Central memory CD4-positive, alpha-beta T cell (primary cell): ENCODE measurements around the gene TGFBR2.
A peak's percentile ranks its signal among the peaks of the same experiment; 100 is the strongest.
"Not testable (repeated sequence)": the region's sequence is repeated elsewhere in the genome, so short reads cannot be mapped to it uniquely, and the experiment has no call there.

Experiments
- DNase-seq: peaks from one replicate; pipeline ENCODE4 v3.0.0; 2022

The TGFBR2 gene

GRCh38 chr3:30620402-30621360 is 14.3 kb downstream of the TGFBR2 start:
- DNase-seq: no peak

GRCh38 chr3:30621576-30621975 is 15.2 kb downstream of the TGFBR2 start:
- no peak for DNase-seq

DNA sequence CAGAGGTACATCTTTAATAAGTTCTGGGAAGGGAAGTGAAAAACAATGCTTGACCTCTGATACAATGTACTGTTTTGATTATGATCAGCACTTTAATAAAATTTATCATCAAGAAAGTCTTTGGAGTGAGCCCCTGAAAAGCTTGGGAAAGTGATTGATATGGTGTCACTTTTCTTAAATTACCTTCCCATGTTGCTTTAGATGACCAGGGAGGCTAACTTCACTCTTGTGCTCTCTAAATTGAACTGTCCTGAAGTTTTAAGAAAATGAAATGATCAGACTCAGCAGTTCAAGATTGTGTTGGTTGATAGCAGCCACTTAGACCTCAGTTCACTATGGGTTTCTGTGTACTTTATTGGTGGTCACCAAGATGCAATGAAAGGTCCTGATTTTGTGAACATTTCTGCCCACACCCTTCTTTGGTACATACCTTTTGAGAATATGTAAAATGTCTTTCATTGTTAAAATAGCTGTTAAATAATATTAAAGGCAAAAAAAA is 15.7 kb downstream of the TGFBR2 start:
- no peak for DNase-seq

DNA sequence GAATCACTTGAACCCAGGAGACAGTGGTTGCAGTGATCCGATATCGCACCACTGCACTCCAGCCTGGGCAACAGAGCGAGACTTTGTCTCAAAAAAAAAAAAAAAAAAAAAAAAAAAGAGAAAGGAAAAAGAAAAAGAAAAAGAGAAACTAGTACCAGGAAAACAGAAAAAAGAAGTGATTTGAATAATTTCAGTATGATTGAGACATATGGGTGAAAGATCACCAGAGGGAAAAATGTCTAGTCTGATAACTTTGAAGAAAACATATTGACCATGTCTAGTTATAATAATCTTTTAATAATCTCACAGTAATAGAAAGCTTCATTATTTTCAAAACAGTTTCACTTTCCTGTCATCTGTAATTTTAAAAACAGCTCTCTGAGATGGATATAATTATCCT is 16.4 kb downstream of the TGFBR2 start:
- no peak for DNase-seq

- DNase-seq: no peak
Measured at GRCh38 chr3:30623351-30623750, 16.9 kb downstream of the TGFBR2 start.

- DNase-seq: not testable (repeated sequence)
Measured at GRCh38 chr3:30624480-30624879, 18.1 kb downstream of the TGFBR2 start.

GRCh38 chr3:30625541-30626438 is 19.4 kb downstream of the TGFBR2 start:
- DNase-seq: no peak

- DNase-seq: no peak
Measured at GRCh38 chr3:30626443-30627180, 20.2 kb downstream of the TGFBR2 start.

DNA sequence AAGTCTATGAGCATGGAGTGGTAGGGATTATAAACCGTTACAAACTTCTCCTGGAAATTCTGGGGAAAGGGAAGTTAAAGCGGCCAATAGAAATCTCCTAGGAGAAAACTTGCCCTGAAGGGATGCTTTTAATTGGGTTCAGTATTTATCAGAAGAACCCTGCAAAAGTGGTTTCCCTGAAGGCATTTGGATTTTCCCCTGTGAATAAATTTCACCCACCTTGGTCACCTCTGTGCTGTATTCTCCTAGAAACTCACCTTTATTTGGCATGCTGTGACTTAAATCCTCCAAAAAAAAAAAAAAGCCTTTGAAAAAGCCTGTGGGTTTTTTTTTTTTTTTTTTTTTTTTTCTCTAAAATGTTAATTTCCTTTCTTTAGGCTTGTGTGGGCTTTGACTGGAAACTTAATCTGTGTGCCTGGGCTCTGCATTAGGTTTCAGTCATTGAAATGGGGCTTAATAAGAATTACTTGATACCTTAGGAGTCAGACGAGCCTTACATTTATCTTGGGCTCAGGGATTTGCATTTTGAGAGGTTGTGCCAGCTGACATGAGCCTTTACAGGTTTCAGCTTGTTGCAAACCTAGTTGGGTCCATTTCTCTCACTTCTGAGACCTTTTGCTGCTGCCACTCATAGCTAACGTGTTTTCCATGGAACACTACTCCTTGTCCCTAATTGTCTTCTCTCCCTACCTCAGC is 22.0 kb downstream of the TGFBR2 start:
- no peak for DNase-seq

GRCh38 chr3:30628901-30629590 is 22.6 kb downstream of the TGFBR2 start:
- peak; percentile 33 for DNase-seq

GRCh38 chr3:30629746-30630145 is 23.3 kb downstream of the TGFBR2 start:
- no peak for DNase-seq

DNA sequence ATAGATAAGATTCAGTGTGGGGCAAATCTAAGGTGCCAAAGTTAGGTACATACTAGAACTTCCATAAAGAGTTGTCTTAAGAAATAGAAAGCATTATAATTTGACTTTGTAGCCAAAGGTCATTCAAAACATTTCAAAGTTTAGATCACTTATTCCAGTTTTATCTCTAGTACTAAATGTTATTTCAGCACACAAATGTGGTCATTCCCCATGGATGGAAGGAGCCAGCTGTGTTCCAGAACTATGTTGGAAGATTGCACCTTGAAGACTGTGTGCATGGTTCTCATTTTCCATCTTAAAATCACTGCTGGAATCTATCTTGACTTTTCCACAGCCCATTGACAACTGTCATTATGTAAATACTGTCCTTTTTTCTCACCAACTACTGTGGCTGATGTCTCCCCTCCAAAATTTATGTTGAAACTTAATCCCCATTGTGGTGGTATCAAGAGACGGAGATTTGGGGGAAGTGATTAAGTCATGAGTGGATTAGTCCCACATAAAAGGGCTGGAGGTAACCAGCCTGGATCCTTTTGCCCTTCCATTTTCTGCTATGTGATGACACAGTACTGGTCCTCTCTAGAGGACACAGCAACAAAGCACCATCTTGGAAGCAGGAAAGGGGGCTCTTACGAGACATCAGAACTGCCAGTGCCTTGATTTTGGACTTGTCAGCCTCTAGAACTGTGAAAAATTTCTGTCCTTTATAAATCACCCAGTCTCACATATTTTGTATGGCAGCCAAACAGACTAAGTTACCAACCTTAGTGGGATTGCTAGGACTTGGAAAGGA is 24.0 kb downstream of the TGFBR2 start:
- no peak for DNase-seq

DNA sequence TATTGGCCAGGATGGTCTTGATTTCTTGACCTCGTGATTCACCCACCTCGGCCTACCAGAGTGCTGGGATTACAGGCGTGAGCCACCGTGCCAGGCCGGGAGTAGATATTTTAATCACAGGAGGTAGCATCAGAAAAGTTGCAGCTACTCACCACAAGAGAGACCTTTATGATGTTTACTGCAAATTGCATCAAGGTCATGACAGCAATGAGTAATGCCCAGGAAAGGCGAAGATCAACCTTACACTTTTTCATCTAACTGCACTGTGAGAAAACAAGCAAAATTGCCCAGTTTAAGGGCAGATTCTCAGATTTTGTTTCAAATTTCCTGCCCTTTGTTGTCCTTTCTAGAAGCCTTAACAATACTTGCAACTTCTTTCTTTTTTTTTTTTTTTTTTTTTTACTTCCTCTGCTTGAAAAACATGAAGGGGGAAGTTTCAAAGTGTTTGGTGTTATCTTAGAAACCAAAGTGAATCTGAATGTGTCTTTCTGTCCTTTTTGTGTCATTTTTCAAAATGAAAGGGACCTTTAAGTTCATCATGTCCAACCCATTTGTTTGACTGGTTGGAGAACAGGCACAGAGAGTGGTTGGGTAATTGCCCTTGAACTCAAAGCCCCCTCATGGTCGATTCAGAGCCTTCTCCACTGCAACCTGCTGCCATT is 25.0 kb downstream of the TGFBR2 start:
- DNase-seq: peak; percentile 78

DNA sequence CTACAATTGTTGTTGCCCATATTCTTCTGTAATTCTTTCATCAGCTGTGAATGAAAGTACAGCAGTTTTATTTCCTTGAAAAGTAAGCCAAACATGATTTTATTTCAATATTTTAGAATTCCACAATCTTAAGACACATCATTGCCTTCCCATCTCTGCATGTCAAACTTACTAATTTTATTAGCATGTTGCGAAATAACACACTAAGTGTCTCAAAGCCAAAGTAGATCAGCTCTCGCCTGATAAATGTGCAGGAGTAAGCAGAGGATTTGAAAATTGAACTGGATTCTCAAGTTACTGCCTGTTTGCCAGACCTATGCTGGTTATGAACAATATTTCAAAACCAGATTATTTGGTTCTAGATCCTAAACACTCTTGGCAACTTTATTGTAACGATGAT is 25.7 kb downstream of the TGFBR2 start:
- no peak for DNase-seq

DNA sequence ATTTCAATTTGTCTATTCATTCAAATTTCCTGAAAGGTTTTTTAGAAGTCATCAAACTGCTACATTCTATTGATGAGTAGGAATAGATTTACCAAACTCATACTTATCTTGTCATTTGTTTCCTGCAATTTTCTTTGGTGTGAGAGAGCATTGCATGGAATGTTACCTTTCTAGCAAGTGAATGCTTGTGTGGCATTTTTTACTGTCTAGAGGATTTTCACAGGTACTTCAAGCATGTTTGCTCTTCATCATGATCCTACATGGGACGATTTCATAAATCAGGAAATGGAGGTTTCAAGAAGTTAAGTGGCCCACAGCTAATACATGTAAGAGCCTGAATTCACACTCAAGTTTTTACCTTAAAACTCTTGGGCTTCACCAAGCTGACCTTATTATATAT is 26.1 kb downstream of the TGFBR2 start:
- no peak for DNase-seq

DNA sequence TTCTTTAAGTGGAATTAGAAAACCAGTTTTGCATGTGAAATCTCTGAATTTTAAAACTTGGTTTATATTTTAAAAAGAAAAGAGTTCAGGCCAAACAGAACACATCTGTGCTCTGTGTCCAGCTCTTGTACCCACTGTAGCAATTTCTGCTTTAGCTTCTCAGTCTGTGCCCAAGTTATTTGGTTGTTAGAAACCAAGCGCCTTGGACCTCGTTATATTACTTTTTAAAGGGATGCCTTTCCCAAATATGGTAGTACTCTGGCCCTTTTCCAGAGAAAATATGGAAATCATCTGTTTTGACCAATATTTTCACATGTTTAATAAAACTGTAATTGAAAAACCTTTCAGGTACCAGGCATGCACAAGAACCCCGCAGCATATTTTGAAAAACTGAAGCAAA is 27.3 kb downstream of the TGFBR2 start:
- DNase-seq: no peak

DNA sequence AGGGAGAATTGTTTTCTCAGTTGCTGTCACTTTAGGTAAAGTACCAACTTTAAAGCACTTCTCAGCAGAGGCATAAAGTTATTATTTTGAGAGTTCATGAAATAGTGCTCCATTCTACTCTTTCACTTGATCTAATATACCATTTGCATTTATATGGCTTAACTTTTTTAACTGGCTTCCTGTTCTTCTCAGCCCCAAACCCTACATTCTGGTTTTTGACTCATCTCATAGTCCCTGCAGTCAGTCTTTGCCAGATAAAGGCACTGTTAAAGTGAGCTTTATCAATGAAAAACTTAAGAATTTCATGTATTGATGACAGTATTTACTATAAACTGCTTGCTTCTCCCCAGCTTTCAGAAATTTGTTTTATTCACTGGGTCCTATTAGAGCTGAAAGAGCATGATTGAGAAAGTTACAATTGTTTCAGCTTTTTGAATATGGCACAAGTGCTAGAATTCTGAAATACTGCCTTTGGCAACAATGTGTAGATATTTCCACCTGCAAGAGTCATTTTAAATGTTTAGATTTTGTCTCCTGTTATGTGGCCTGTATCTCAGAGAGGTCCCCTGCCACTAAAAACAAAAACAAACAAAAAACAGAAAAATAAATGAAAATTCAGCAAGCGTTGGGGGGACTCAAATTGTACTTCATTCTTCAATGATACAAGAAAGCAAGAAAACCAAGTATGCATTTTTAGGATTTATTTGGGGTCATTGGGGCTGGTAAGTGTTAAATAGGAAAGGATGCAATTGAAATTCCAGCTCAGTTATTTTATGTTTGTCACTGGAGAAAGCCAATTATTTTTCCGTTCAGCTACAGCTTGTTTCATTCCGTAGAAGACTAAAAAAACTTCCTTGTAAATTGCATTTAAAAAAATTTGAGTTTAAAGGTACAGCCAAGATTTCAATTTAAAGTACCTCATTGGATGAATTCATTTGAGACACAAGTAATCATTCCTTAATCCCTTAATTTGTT is 28.6 kb downstream of the TGFBR2 start:
- DNase-seq: no peak

GRCh38 chr3:30637310-30638219 is 31.2 kb downstream of the TGFBR2 start:
- no peak for DNase-seq
